ENCODE results near the gene CFAP74. TPM values are rescaled to one million over a fixed set of nuclear protein-coding genes. Genes with fewer than 3 reads are reported as not detected.

The CFAP74 gene
- total RNA-seq, 1 donor from 2014 or later = not detected

DNA sequence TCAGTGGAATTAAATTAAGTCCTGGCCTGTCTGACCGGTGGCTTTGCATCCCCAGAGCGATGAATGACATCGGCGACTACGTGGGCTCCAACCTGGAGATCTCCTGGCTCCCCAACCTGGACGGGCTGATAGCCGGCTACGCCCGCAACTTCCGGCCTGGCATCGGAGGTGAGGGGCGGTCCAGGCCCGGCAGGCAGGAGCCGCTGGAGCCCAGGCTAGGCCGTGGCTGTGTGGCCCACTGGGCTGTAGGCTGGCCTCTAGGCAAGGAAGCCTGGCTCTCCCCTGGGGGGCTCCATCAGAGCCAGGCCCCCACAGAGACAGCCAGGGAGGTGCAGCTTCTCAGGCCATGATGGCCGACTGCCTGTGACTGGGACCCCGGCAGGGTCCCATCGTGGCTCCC lies 21.3 kb upstream of the CFAP74 start:
- no peak for DNase-seq (ENCODE audit: low read depth)
- no peak overlapping the region for H3K4me3 ChIP-seq (ENCODE audit: low read depth, low read length)
- TF ChIP-seq, protein P1, sequence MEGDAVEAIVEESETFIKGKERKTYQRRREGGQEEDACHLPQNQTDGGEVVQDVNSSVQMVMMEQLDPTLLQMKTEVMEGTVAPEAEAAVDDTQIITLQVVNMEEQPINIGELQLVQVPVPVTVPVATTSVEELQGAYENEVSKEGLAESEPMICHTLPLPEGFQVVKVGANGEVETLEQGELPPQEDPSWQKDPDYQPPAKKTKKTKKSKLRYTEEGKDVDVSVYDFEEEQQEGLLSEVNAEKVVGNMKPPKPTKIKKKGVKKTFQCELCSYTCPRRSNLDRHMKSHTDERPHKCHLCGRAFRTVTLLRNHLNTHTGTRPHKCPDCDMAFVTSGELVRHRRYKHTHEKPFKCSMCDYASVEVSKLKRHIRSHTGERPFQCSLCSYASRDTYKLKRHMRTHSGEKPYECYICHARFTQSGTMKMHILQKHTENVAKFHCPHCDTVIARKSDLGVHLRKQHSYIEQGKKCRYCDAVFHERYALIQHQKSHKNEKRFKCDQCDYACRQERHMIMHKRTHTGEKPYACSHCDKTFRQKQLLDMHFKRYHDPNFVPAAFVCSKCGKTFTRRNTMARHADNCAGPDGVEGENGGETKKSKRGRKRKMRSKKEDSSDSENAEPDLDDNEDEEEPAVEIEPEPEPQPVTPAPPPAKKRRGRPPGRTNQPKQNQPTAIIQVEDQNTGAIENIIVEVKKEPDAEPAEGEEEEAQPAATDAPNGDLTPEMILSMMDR (conservative IDR thresholded peaks at IDR 0.05; ENCODE audit: low read depth, low read length) = no peak

DNA sequence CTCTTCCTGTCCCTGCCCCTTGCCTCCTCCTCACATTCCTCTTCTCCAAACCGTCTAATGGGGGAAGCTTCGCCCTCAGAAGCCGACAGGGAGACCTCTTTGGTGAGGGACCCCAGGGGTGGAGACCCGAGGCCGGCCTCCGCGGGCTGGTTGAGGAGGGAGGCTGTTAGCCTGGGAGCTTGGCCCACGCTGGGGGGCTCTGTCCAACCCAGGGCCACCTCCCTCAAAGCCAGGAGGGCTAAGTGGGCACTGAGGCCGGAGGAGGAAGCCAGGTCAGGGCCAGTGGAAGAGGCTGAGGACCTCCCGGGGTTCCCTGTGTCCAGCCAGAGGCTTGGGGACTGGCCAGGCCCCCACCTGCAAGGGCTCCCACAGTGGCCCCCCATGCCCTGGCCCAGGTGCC lies 20.9 kb upstream of the CFAP74 start:
- H3K4me3 ChIP-seq (ENCODE audit: low read depth, low read length) = no peak overlapping the region
- TF ChIP-seq, protein P1 (conservative IDR thresholded peaks at IDR 0.05; ENCODE audit: low read depth, low read length) = no peak

DNA sequence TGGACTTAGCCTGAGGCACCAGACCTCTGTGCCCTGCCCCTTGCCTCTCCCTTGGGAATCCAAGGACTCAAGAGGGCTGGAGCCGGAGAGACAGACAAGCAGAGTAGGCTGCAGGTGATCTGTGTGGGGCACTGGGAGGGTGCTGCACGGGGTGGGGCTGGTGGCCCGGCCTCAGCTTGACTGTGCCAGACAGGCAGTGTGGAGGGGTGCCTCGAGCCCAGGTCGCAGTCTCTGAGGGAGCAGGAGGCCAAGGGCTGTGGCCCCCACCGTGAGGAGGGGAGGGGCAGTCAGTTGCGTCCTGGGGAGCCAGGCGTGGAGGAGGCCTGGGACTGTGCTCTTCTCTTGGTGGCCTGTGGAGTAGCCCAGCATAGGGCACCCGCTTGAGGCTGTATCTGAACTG lies 19.6 kb upstream of the CFAP74 start:
- TF ChIP-seq, protein P1 (conservative IDR thresholded peaks at IDR 0.05; ENCODE audit: low read depth, low read length) = no peak
- DNase-seq (ENCODE audit: low read depth) = no peak
- H3K4me3 ChIP-seq (ENCODE audit: low read depth, low read length) = no peak overlapping the region

More for the DNA sequence above, 20.9 kb upstream of the CFAP74 start:
- no peak for DNase-seq (ENCODE audit: low read depth)

DNA sequence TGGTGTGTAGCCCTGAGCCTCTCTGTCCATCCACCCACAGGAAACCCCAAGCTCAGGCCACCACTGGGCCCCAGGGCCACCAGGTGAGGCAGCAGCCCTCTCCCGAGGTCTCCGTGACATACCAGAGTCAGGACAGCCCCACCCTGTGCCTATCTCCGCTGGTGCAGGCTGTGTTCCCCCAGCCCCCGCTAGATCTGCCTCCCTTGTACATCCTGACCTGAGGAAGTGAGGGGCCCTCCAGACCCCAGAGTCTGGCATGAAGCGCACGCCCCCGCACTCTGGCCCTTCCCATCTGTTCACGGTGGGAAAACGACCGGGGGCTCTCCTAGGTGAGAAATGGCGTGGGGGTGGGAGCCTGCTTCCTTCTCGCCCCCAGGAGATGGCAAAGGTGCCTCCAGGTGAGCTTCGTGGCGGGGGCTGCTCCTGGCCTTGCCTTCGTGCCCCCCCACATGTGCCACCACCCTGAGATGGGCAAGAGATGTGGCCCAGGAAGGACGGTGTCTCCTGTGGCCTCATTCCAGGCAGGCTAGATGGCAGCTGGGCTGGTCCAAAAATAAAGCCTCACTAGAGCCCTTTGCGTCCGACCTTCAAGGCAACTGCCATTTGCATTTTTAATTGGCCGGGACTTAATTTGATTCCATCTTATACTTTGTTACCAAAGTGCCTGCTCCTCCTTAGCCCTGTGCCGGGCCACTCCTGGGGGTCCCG lies 18.6 kb upstream of the CFAP74 start:
- TF ChIP-seq, protein P1 (conservative IDR thresholded peaks at IDR 0.05; ENCODE audit: low read depth, low read length) = no peak
- no peak for DNase-seq (ENCODE audit: low read depth)

DNA sequence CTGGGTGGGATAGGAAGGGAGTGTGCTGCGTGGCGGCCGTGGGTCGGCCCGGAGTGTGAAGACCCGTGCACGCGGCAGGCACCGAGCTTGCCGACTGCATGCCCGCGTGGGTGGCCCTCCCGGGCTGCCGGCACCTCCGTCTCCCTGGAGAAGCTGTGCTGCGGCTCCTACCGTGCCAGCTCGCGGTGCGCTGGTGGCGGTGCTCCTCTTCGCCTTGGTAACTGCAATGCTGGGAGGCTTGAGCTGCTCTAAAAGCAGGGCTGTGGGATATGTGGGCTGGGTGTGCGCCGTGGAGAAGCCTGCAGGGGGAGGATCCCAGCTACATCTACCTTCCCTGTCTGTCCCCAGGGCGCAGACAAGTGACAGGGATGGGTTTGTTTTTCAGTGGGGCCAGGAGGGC lies 18.0 kb upstream of the CFAP74 start:
- TF ChIP-seq, protein P1 (conservative IDR thresholded peaks at IDR 0.05; ENCODE audit: low read depth, low read length) = no peak
- H3K4me3 ChIP-seq (ENCODE audit: low read depth, low read length) = no peak overlapping the region
- no peak for DNase-seq (ENCODE audit: low read depth)

More for the DNA sequence above, 18.6 kb upstream of the CFAP74 start:
- no peak overlapping the region for H3K4me3 ChIP-seq (ENCODE audit: low read depth, low read length)

DNA sequence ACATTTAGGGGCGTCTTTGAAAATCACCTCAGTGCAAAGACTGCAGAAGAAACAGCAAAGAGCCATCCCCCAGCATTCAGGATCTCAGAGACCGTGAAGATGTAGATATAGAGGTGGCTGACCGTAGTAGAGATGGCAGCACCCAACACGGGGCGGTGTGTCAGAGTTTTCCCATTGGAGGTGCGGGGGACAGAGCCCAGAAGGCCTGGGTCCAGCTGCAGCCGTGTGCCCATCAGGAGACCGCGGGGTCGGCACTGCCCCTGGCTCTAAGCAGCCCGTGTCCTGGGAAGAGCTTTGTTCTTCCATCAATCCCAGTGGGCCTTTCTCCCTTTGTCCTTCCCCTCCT lies 16.7 kb upstream of the CFAP74 start:
- TF ChIP-seq, protein P1 (conservative IDR thresholded peaks at IDR 0.05; ENCODE audit: low read depth, low read length) = no peak
- DNase-seq (ENCODE audit: low read depth) = no peak
- H3K4me3 ChIP-seq (ENCODE audit: low read depth, low read length) = no peak overlapping the region

All from epithelial cell of proximal tubule (primary cell).